Measurements from ENCODE around the gene JCAD.

- TF ChIP-seq E2F6 (IDR thresholded peaks at IDR 0.05) (no peak), FOSL1 (IDR thresholded peaks at IDR 0.05; ENCODE audit: insufficient read depth, low read depth, low read length) (no peak), CTCF (IDR thresholded peaks at IDR 0.05; ENCODE audit: control extremely low read depth in 1 of 3, insufficient read depth in 1 of 3, low read depth in 1 of 3, low read length in 3 of 3) (no peak)
These were observed 2.0 kb downstream of the JCAD start for GRCh38 chr10:30057421-30057841.
